ENCODE data around the gene SLC2A4.

SLC2A4 gene

DNA sequence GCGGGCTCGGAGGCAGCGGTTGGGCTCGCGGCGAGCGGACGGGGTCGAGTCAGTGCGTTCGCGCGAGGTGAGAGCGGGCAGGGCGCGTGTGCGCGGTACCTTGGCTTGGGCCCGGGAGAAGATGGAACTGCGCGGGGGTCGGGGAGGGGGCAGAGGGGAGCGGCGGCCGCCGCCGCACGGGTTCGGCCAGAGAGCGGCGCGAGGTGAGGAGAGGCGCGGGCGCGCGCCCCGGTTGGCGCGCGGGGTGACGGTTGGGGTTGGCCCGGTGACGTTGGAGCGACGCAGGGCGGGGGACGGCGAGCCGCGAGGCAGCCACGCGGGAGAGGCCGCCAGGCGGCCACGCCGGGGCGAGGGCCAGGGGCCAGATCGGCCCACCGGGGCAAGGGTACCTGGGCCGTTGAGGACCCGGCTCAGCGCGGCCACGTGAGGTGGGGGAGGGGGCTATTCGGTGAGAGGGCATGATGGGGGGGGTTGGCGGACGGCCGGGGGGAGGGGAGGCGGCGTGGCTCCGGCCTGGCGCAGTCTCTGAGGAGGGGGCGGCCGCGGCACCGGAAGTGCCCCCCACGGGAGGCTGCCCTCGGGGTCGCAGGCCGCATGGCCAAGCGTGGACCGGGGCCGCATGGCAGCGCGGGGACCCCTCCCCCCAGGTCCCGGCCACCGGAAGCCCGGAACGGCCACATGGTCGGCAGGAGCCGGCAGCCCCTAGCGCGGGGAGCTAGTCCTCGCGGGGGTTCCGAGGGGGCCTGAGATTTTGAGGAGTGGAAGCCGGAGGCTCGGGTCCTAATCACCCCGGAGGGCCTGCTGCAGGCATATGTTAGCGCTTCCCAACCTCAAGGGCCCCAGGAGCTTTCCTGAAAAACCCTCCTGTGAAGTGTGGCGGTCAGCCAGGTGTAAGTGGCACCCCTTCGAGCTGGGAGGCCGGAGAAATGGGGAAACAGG, 26.4 kb downstream of the SLC2A4 start:
- no peak for DNase-seq

DNA sequence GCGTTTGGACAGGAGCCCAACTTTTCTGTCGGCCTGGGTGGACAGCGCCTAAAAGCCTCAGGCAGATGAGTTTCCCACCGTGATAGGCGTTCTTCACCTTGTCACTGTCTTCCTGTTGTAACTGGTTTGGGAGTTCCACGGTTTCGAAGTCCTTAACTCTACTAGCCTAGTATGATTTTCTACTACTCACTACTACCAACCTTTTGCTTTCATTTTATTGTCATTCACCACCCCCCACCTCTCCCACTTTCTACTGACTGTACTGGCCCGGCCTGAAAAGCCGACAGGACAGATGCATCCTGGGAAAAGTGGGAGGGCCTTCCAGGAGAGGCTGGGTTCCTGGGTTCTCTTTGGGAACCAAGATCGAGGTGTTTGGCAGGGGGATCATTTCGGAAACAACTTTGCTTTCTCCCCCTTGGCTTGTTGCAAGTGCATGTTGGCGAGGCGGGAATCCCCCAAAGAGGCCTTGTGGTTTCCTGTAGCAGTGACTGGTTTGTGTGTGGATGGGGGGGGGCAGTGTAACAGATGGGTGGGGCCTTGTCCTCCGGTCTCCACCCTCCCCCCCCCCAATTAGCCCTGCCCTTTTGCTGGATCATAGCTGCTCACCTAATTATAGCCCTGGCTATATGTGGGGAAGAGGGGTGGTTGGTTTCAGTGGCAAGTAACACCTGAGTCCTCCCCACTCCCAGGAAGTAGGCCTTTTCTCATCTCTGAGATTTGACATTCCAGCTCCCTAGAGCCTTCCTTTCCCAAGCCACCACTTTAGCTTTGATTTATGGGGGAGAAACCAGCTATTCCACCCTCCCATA, 27.3 kb downstream of the SLC2A4 start:
- peak; percentile 44 for DNase-seq

DNA sequence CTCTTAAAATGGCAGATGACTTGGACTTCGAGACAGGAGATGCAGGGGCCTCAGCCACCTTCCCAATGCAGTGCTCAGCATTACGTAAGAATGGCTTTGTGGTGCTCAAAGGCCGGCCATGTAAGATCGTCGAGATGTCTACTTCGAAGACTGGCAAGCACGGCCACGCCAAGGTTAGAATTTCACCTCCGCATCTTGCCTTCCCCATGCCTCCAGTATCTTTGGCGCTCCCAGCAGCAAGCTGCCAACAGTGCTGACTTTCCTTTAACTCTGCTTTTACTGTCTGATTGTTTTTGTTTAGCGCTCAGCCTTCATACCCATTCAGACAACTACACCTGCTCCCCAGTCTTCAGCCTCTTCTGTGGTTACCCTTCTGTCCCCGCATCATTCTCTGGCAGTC, 28.1 kb downstream of the SLC2A4 start:
- no peak for DNase-seq

DNA sequence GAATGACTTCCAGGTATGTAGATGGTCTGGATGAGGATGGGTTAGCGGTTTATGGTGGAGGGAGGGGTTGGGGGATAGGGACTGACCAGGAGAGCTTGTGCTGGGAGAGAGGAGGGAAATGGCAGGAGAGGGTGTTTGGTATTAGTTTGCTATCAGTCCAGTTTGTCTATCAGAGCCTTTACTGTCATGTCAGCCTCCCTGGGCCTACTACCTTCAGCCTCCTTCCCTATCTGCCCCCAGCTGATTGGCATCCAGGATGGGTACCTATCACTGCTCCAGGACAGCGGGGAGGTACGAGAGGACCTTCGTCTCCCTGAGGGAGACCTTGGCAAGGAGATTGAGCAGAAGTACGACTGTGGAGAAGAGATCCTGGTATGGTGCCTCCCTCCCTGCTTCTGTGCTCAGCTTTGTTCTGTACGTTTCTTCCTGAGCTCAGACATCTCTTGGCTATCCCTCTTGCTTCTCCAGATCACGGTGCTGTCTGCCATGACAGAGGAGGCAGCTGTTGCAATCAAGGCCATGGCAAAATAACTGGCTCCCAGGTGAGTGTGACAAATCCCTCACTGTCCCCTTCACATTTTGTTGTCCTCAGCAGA, 29.7 kb downstream of the SLC2A4 start:
- DNase-seq: no peak

DNA sequence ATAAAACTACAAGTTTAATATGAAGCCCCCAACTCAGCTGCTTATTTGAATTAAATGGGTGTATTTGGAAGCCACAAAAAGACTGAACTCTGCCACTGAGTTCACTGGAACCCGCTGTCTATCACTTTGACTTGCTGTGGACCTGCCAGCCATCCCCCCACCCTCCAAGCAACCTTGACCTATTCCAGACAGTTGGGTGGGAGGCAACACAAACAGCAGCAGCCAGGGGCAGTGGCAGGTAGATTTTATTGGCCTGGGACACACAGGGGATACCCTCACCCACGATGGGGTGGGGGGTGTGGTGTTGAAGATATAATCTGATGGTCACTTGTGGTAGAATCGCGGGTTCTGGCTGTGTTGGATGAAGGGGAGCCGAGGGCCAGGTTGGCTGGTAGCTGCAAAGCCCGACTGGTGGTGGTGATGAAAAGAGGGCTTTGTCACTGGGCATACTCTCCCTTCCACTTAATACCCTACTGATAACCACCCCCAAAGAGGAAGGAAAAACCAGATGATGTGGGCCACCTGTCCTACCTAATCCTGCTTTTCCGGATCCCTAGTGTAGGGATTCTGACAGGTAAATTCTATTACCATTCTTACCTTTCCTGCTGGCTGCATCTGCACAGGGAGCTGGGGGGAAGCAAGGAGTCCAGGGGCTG, 31.0 kb downstream of the SLC2A4 start:
- no peak for DNase-seq

DNA sequence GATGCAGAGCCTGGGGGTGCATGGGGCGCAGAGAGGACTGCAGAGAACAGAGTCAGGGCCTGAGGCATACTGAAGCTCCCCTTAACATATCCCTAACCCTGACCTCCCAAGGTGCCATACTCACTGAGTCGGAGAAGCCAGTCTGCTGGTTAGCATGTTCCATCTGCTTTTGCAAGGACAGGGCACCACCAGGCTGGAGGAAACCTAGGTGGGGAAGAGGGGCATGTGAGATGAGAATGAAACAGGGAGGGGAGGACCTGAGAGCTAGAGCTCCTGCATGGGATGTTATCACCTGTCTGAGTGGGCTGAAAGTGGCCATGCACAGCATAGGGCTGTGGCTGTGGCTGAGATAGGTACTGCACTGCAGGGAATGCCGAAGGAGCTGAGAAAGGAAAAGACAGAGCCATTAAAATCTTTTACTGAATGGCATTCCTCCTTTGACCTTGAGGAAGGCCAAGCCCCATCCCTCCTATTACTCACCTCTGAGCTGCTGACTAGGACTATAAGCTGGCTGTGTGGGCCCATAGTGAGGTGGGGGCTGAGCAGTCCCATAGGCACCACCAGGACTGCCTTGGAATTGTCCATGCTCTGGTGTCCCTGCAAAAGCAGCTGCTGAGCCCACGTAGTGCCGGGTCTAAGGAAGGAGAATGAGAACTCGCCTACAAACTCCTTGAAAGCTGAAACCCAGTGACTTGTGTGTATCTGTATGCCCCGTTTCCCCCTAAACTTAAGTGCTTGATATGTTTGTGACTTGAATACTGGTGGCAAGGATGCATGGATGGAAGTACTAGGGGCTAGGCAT, 31.8 kb downstream of the SLC2A4 start:
- no peak for DNase-seq

DNA sequence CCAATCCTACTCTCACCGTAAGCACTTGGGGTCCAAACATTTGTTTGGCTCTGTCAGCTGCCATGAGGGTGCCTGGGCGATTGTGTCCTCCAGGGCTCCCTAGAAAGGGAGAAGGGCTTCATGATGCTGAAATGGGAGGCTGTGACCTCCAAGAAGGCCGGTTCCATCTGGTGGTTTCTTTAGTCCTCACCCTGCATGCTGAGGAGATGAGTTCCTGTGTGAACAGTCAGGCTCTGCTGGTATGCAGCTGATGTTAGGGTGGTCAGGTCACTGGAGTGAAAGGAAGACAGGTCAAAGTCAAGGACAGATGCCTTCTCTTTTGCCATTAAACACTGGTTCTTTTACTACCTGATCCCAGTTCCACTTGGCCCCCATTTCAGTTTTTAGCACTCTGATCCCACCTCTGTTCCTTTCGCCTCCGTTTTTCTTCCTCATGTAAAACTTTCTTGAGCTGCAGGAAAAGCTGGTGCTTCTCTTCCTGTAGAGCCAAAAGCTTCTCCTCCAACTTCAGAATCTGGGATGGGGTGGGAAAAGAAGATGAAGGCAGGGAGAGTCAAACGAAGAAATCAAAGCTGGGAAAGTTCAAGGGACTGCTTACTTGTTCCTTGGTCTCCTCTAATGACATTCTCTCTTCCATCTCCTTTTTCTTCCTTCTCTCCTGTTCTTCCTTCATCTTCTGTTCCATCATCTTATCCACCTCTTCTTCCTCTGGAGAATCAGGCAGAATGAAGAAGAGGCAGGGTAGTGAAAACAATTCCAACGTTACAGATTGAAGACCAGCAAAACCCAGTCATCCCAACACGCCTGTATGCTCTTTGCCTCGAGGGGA, 32.6 kb downstream of the SLC2A4 start:
- no peak for DNase-seq

DNA sequence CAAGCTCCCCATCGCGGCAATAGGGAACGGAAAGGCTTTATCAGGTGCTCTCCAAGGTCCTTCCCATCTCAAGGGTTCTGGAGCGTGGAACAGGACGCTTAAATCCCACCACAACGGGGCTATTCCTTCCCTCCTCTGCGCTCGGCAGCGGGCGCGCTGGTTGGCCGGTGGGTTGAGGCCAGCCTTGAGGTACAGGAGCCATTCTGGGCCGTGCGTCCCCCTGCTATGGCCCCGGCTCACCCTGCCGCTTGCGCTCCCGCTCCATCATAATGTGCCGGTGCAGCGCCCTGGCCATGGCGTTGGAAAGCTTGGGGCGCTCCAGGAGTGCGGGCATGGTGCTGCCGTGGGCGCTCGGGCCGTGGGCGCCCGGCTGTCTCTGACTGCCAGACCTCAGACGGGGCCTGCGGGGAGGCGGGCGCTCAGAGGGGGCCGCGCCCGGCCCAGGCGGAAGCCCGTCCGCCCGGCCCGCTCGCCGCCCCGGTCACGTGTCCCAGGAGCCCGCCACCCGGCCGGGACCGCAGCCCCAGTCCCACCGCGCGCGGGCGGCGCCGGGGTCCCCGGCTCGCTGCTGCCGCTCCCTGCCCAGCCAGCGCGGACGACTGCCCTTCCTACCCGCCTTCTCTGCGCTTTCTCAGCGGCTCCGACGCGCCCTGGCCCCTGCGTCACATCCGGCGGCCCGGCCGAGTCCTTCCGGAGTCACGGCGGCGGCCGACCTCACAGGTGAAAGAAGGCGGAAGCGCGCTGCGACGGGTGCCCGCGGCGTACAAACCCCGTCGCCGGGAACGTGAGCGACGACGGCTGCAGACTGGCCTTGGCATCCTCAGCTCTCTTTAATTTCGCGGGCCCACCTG, 33.4 kb downstream of the SLC2A4 start, which contains the start of gene GPS2:
GPS2 (minus strand) TSS at position 642 of the 851 bp plus-strand sequence; CDS start at position 334, 308 bp downstream.
- DNase-seq: peak; percentile 45

DNA sequence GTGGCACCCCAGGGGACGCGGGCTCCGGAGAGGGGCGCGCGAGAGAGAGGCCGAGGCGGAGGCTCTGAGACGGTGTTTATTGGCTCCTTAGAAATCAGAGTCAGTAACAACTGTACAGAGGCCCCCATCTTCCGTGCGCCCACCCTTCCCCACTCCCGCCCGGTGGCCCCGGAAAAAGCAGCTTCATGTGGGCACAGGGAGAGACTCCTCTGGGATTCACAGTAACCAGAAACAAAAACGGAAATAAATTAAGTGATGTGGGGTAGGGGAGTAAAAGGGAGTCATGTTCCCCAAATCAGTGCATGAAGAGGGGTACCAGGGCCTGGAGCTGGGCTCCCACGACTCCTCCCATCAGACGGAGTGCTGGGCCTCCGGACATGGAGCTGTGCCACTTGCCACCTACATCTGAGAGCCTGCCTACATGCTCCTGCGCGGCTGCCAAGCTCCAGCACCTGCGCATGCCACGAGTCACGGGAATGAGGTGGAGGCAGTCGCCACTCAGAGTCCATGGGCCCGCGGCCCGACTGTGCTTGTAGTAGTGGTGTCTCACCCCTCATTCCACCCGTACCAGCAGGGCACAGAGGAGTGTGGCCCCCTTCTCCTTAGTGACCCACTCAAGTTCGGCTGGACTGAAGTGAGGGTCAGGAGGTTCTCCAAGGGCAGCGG, 34.2 kb downstream of the SLC2A4 start:
- DNase-seq: no peak

DNA sequence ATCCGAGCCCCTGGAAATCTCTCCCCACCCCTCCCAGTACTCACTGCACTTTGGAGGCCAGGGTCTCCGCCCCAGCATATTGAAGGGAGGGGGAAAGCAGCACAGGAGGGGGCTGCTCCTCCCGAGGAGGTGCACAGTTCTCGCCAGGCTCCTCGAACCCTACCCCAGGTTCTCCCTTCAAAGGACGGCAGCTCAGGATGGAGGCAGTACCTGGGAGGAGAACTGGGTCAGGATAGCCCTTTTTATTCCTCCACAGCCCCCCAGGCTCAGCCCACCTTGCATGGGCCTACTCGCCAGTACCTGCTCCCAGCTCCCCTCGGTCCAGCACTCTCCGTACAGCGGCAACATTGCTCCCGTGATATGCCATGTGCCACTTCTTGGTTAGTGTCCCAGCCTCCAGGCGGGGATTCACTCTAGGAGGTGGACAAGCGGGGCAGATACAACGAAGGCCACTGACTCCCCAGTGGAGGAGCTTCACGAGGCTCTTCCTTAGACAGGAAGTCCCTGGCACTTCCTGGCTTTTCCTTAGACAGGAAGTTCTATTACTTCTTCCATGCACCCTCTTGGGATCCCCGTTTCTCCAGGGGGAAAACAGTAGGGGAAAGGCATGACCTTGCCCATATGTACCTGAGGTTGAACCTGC, 35.8 kb downstream of the SLC2A4 start:
- DNase-seq: no peak

DNA sequence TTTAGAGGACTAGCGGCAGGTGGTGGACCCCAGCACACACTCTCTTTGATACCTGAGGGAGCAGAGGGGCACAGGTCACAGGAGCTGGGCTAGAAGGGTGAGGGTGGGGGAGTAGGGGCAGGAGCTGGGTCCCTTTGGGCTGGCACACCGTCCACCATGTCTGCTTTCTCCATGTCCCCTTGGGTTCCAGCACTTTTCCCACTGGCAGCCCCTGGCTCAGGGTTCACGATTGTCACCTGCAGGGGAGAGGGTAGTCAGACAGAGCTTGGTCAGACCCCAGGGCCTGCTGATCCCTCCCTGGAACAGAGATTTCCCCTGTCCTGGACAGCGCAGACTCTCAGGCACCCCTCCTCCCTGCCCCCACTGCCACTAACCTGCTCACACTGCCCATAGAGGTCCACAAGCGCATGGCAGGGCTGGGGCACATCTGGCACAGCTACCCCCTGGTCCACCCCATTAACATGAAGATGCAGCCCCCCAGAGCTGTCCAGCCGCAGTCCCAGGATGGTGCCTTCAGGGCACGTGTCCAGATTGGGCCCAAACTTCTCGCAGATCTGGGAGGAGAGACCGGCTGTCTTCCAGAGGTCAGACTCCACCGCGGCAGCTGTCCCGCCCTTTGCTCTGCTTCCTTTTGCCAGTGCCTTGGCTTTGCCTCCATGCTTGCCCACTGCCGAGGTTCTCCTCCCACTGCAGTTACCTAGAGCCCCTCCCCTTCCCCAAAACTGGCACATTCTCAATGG, 36.8 kb downstream of the SLC2A4 start:
- DNase-seq: no peak

DNA sequence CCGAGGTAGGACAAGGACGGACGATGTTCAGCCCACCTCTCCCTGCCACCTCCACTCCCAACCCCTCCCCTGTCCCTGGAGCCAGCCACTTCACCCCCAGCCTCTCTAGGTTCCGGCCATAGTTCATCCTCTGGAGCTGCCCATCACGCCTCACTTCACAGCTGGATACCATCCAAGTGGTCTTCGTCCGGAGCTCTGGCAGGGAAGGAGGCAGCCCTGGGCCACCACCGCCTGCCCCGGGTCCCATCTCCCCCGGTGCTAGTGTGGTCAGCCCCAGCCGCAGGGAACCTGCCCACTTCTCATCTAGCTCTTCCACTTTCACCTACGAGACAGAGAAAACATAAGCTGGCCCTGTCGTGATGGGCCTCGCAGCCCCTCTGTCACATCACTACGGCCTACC, 39.9 kb downstream of the SLC2A4 start:
- no peak for DNase-seq

DNA sequence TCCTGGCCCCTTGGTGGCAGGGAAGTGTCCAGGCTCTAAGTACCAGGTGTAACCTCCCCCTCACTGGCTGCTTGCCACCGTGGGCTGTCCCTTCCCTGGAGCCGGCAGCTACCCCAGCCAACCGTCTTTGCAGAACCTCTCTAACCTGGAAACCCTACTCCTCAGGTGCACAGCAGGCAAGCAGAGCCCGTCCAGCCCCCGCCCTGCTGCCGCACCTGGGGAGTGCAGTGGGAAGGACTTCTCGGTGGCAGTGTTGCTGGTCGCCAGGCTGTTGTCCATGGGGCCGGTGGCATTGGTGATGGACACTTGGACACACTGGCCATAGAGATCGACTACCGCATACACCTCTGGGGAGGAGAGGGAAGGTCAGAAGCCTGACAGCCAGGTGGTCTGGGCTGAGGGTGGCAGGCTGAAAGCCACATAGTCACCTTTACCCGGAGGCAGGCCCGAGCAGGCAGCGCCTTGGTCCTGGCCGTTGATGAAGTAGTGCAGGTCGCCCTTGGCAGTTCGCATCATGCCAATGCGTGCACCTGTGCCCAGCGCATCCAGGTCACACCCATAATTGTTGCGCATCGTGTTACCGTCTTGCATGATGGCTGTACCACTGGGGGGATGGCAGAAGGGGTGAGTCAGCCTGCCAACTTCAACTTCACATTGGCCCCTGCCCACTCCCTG, 41.1 kb downstream of the SLC2A4 start:
- DNase-seq: no peak

DNA sequence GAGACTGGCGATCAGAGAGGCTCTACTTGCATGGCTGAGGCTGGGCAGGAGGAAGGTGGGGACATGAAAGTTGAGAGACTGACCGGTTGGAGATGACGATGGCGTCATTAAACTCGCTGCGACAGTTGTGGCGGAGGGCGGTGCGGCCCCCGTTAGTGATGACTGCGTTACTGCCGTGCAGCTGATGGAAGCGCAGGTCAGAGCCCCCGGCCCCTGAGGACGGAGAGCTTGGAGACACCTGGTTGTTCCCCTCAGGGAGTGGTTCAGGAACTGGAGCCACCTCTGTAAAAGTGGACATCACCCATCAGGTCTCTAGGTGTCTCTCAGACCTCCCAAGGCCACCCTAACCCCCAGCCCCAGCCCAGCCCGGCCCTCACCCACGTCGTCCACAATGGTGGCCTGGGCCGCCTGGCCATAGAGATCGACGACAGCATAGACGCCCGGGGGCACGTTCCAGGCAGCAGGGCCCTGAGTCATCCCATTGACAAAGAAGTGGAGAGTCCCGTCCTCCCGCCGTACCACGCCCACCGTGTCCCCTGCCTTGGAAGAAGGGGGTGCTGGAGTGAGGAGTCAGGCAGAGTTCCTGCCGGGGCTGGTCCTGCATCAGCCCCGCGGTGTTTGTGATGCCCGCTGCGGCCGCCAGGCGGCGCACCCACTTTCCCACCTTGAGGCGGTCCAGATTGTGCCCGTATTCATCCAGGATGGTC, 42.4 kb downstream of the SLC2A4 start:
- DNase-seq: no peak

DNA sequence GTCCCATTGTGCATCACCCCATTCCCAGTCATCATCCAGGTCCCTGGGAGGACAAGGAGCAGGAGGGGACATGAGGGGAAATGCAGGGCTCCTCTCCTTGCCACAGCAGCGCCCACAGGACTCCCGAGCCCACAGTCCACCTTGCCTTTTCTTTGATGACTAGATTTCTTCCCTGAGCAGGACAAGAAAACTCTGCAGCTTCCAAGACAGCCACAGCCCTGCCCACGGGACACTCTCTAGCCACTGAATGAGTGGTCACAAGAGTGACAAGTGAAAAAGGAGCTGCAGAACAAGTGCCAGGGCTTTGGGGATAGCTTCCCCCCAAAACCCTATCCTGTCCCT, 42.9 kb downstream of the SLC2A4 start:
- DNase-seq: no peak

DNA sequence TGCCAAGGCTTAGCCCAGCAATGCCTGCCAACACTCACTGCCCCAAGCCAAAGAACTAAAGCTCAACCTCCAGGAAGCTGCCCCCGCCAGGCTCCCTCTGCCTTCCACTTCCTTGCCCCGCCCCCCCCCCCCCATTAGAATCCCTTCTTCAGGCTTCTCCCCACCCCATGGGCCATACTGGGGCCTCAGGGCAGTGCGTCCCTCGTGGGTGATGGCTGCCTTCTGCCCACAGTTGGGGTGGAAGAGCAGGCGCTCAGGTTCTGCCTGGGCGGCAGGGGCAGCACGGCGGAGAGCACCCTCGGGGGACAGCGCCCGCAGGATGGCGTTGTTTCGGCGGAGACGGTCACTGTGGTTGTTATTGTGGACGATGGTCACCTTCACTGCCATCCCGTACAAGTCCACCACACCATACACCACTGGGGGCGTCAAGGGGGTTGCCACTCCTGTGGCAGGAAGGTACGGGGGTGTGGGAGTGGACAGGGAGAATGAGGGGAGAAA, 43.6 kb downstream of the SLC2A4 start:
- DNase-seq: no peak

DNA sequence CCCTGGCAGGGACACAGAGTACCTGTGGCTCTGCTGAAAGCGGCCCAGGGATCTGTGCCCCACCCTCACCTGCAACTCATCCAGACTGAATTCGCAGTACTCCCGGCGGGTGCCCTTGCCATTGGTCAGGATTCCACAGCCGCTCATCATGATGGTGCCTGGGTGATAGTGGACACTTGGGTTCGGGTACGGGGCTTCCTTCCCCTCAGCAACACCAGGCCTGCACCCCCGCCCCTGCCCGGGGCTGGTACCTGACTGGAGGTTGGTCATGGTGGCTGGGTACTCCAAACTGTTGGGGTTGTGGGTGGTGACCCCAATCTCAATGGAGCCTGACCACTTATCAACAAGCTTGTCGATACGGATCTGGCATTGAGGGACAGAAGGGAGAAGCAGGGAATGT, 44.7 kb downstream of the SLC2A4 start:
- DNase-seq: no peak

Data from NCI-H774 (cell line).